Measurements from ENCODE around the gene LYRM1. TPM values are rescaled to one million over a fixed set of nuclear protein-coding genes. Genes with fewer than 3 reads are reported as not detected.

Gene LYRM1
- total and polyA plus RNA-seq, 8 donors, result 6.7 to 58.5 (median 27.8) TPM

- peak in 1 of 2 donors; percentile 73 for DNase-seq
- no peaks in the 10 kb centered on the region for H3K27me3 ChIP-seq
- no peak overlapping the region for H3K4me3 ChIP-seq
- TF ChIP-seq CTCF (IDR thresholded peaks at IDR 0.05) (no peak), POLR2AphosphoS5 (IDR thresholded peaks at IDR 0.05) (peak in 1 of 3 donors; percentile 44)
- peak overlapping the region; percentile 21 to 99 (median 98) for H3K27ac ChIP-seq
- no peaks in the 10 kb centered on the region for H3K9me3 ChIP-seq
- peaks cover 62 to 93% (median 71%) of the 10 kb centered on the region in 4 donors for H3K4me1 ChIP-seq
- 66 to 80% (median 66%) methylated on average over 4 of the region's 4 CpGs for WGBS, 5 donors
- intact Hi-C loops (cut with DNase I; ENCODE audit: low total_unique reads), result loop anchor here (10.0 kb wide), 1 partner anchor 52 kb away; no protein-coding TSS in a partner anchor
- no peaks in the 10 kb centered on the region for H3K36me3 ChIP-seq
Measured at GRCh38 chr16:20906341-20907255, 6.0 kb downstream of the LYRM1 start.

- H3K4me1 ChIP-seq, result peaks cover 21 to 78% (median 41%) of the 10 kb centered on the region in 4 donors
- H3K9me3 ChIP-seq, result no peaks in the 10 kb centered on the region
- intact Hi-C loops (cut with DNase I; ENCODE audit: low total_unique reads), result no loop called here
- peaks cover 0 to 2% (median 0%) of the 10 kb centered on the region in 4 donors for H3K36me3 ChIP-seq
- H3K27ac ChIP-seq, result peak overlapping the region in 4 of 5 donors; percentile 65 to 82 (median 67)
- no peak overlapping the region for H3K4me3 ChIP-seq
- peak in 1 of 2 donors; percentile 47 for DNase-seq
- H3K27me3 ChIP-seq, result no peaks in the 10 kb centered on the region
- 31 to 52% (median 37%) methylated on average over 2 of the region's 2 CpGs for WGBS, 5 donors
- TF ChIP-seq EP300 (IDR thresholded peaks at IDR 0.05), result no peak
- no peak for TF ChIP-seq CTCF (IDR thresholded peaks at IDR 0.05)
- peak; percentile 31 to 63 (median 34) for TF ChIP-seq POLR2AphosphoS5 (IDR thresholded peaks at IDR 0.05)
Measured at GRCh38 chr16:20910781-20911321, 10.3 kb downstream of the LYRM1 start.

GRCh38 chr16:20911361-20911760, 10.8 kb downstream of the LYRM1 start:
- H3K4me1 ChIP-seq, result peaks cover 16 to 73% (median 36%) of the 10 kb centered on the region in 4 donors
- H3K27ac ChIP-seq, result peak overlapping the region in 4 of 5 donors; percentile 65 to 82 (median 67)
- 17 to 63% (median 30%) methylated on average over 1 of the region's 1 CpG for WGBS, 5 donors
- H3K27me3 ChIP-seq, result no peaks in the 10 kb centered on the region
- H3K9me3 ChIP-seq, result no peaks in the 10 kb centered on the region
- no peak for DNase-seq
- H3K4me3 ChIP-seq, result no peak overlapping the region
- intact Hi-C loops (cut with DNase I; ENCODE audit: low total_unique reads), result no loop called here
- TF ChIP-seq CTCF (IDR thresholded peaks at IDR 0.05), result no peak
- no peak for TF ChIP-seq POLR2A (IDR thresholded peaks at IDR 0.05)
- no peak for TF ChIP-seq POLR2AphosphoS5 (IDR thresholded peaks at IDR 0.05)
- TF ChIP-seq EP300 (IDR thresholded peaks at IDR 0.05), result no peak
- H3K36me3 ChIP-seq, result peaks cover 0 to 7% (median 2%) of the 10 kb centered on the region in 4 donors

- WGBS, 5 donors, result 89 to 95% (median 93%) methylated on average over 10 of the region's 10 CpGs
- H3K27me3 ChIP-seq, result no peaks in the 10 kb centered on the region
- peaks cover 2 to 34% (median 18%) of the 10 kb centered on the region in 4 donors for H3K4me1 ChIP-seq
- DNase-seq, result no peak
- peaks cover 0 to 18% (median 12%) of the 10 kb centered on the region in 4 donors for H3K36me3 ChIP-seq
- H3K27ac ChIP-seq, result no peak overlapping the region
- intact Hi-C loops (cut with DNase I; ENCODE audit: low total_unique reads), result no loop called here
- H3K4me3 ChIP-seq, result no peak overlapping the region
- no peaks in the 10 kb centered on the region for H3K9me3 ChIP-seq
- TF ChIP-seq EP300 (IDR thresholded peaks at IDR 0.05) (no peak), POLR2AphosphoS5 (IDR thresholded peaks at IDR 0.05) (no peak)
Measured at GRCh38 chr16:20916289-20916688, 15.7 kb downstream of the LYRM1 start.
